ENCODE measurements around the gene GNG5.
"Not testable (repeated sequence)": the region's sequence is repeated elsewhere in the genome, so short reads cannot be mapped to it uniquely, and the experiment has no call there.

Gene GNG5

DNA sequence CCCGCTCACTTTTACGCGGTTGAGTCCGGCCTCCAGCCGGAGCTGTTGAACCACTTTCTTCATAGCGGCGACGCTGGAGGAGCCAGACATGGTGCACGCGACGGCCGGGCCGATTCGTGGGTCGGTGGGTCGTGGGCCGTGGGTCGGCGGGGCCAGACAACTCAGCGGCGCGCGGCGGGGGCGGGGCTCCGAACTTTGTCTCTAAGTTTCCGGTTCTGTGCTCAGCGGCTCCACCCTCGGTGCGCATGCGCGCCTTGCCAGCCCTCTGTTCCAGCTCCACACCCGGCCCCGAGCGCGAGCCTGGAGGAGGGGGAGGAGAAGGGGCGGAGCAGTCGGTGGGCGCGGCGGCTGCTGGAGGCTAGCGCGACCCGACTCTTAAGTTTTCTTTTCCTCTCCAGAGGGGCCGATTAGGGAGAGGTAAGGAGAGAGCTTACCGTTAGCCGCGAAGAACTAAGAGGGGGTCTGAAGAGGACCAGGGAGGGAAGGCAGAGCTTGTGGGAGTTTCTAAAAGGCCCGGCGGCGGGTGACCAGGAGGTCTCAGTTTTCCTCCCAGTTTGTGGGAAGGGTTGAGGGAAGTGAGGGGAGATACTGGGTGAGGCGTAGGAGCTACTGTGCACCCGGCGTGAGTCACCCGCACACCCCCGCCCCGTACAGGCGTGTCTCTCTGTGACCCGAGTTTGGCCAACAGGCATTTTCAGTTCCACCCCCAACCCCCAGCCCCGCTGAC is at the start of gene GNG5, which contains the start of gene SPATA1:
Gene GNG5 (minus strand): TSS at position 580 of the 727 bp plus-strand sequence. CDS start 490 bp downstream, at position 90.
Gene SPATA1 (plus strand): TSS at position 385 of the 727 bp plus-strand sequence. CDS start 9,974 bp downstream, outside the sequence.
- DNase-seq = peak; percentile 97

DNA sequence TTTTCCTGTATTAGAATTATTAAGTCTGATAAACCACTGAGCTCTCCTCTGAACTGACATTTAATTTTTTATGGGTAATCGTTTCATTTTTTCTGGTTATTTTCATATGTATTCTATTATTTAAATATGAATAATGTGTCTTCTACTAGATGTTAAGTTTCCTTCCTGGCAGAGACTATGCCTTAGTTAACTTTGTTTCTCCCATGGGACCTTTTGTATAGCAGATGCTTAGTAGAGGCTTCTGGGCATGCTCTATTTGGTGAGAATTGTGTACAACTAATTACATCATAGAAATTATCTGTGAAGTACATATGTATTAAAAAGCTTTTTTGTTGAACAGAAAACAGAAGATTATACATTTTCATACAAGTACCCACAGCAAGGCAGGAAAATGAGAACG is 44.4 kb upstream of the GNG5 start:
- no peak for DNase-seq

DNA sequence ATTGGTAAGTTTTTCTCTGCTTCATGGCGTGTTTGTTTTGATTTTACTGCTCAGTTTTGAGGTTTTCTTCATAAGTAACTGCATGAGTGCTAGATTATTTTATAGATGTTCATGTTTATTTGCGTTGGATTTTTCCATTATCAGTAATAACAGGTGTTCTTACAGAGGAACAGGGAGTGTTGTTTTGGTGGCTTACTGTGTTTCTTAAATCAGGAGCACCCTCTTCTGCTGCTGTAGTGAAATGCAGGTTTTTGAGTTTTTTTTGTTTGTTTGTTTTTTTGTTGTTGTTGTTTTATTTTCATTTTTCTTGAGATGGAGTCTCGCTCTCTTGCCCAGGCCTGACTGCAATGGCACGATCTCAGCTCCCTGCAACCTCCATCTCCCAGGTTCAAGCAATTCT is 35.3 kb upstream of the GNG5 start:
- no peak for DNase-seq

DNA sequence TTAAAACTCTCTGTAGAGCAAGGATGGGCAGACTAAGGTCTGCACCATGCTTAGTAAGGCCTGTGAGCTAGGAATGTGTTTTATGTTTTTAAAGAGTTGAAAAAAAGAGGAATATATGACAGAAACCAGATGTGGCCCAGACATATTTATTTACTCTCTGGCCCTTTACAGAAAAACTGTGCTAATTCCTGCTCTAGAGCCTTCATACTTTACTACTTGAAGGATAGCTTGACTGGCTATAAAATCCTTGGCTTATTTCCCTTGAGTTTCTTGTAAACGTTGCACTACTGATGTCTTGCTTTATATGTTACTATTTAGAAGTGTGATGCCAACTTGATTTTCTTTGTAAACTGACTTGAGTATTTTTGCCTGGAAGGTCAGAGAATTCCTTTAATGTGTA is 34.4 kb upstream of the GNG5 start:
- no peak for DNase-seq

DNA sequence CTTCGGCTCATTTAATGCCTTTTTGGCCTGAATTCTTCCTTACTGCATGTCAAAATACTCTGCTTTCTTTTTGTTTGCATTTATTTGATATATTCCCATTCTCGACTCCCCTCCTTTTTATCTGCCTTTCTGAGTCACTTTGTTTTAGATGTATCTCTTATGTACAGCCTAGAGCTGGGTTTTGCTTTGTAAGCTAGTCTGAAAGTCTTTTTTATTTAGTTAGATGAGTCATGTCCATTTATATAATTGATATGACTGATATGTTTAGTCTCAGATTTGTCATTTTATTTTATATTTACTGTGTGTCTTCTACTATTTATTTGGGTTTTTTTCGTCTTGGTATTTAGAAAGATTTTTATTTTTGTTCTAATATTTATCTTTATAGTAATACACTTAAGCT is 33.6 kb upstream of the GNG5 start:
- DNase-seq = no peak

DNA sequence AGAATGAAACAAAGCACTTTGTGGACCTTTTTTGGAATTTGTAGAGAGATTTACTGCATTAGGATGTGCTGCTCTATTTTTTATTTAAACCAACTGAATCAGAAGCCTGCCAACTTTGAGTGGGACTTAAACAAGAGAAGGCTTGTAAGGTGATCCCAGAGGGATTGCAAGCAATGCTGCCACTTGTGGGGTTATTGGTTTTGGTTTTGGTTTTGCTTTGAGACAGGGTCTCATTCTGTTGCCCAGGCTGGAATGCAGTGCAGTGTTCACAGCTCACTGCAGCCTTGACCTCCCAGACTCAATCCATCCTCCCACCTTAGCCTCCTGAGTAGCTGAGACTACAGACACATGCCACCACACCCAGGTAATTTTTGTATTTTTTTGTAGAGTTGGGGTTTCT is 32.2 kb upstream of the GNG5 start:
- no peak for DNase-seq

DNA sequence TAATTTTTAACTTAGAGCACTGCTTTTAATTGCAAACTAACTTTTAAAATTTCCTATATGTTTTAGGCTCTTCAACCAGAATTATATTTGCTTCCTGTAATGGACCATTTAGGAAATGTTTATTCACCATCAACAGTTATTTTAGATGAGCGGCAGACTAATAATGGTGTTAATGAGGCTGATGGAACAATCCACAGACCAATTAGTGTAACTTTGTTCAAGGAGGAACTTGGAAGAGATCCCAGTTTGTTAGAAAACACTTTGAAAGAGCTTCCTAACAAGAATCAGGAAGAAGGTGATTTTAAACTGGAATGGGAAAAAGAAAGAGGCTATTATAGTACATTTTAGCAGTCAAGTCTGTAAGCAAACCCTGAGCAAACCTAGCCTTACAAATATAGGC is 19.4 kb upstream of the GNG5 start:
- DNase-seq = no peak

DNA sequence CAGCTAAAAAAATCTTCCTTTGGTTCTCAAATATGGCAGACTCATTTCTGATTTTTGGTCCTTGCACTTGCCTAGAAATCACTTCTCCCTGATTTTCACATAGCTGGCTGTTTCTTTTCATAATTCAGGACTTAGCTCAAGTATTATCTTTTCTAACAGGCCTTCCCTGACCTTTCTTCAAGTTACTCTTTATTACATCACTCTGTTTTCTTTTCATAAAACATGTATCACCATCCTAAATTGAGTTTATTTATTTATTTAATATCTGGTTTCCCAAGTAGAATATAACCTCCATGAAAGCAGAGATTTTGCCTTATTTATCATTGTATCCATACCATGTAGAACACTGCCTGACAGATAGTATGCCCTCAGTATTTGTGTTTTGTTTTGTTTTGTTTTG is 18.2 kb upstream of the GNG5 start:
- DNase-seq = no peak

DNA sequence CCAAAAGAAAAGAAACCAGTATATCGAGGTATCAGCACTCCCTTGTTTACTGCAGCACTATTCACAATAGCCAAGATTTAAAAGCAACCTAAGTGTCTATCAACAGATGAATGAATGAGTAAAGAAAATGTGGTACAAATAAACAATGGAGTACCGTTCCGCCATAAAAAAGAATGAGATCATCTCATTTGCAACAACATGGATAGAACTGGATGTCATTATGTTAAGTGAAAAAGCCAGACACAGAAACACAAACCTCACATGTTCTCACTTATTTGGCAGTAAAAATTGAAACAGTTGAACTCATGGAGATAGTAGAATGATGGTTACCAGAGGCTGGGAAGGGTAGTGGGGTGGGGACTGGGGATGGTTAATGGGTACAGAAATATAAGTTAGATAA is 4.3 kb upstream of the GNG5 start:
- DNase-seq = no peak

DNA sequence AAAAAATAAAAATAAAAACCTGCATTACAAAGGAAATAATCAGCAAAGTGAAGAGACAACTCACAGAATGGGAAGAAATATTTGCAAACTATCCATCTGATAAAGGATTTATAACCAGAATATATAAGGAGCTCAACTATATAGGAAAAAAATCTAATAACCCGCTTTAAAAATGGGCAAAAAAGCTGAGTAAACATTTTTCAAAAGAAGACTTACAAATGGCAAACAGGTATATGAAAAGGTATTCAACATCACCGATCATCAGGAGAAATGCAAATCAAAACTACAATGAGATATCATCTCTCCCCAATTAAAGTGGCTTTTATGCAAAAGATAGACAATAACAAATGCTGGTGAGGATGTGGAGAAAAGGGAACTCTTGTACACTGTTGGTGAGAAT is 3.8 kb upstream of the GNG5 start:
- DNase-seq = no peak

DNA sequence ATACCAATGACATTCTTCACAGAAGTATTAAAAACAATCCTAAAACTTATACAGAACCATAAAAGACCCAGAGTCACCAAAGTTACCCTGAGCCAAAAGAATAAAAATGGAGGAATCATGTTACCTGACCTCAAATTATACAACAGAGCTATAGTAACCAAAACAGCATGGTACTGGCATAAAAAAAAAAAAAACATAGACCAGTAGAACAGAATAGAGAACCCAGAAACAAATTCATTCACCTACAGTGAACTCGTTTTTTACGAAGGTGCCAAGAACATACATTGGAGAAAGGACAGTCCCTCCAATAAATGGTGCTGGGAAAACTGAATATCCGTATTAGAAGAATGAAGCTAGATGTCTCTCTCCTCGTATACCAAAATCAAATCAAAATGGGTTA is 2.6 kb upstream of the GNG5 start:
- no peak for DNase-seq

DNA sequence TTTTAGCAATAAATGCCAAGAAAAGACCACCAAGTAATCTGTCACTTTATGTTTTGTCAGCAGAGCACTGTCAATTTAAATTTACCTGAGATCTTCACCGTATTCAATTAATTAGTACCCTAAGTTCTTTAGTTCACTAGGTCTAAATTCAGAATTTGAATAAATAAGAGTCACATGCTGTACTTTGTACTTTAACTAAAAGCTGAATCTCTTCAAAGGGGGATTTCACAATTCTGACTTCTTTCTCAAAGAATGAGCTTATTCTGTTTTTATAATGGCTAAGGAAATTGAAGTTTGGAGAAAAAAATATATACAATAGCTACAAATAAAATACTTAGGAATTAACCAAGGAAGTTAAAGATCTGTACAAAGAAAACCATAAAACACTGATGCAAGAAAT is 2.1 kb upstream of the GNG5 start:
- no peak for DNase-seq

DNA sequence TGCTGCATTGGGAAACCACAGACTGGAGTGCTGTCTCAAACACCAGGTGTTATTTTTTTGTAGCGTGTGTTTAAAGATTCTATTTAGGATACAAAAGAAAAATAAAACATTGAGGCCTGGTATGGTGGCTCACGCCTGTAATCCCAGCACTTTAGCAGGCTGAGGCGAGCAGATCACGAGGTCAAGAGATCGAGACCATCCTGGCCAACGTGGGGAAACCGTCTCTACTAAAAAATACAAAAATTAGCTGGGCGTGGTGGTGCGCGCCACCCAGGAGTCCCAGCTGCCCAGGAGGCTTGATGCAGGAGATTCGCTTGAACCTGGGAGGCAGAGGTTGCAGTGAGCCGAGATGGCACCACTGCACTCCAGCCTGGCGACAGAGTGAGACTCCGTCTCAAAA is 1.5 kb upstream of the GNG5 start:
- not testable (repeated sequence) for DNase-seq

DNA sequence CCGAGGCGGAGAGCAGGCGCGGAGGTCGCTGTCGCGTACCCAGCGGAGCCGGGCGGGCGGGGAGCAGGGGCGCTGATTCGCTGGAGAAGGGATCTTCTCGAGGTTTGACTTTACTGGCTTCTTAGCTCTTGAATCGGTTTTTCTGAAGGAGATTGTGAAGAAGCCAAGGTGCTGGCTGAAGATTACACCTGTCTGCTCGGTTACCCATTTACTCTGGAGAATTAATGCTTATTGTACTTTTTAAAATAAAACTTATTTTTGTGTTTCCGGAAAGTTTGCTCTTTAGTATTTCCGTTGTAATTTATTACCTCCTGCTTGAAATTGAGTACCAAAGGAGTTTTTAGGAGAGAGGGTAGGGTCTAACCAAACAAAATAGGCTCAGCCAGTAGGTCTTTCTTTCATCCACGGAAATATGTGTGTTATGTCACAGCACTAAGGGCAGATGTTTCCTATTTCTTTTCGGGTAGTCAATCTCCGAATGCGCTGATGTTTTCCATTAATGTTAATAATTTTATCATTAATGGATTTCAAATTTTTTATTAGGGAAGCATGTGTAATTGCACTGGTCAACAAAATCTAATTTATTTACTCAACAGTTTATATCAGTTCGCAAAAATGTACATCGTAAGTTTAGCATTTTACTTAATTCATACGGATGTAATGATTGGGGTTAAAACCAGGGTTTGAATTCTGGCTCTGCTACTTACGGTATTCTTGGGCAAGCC is 510 bp upstream of the GNG5 start:
- no peak for DNase-seq

DNA sequence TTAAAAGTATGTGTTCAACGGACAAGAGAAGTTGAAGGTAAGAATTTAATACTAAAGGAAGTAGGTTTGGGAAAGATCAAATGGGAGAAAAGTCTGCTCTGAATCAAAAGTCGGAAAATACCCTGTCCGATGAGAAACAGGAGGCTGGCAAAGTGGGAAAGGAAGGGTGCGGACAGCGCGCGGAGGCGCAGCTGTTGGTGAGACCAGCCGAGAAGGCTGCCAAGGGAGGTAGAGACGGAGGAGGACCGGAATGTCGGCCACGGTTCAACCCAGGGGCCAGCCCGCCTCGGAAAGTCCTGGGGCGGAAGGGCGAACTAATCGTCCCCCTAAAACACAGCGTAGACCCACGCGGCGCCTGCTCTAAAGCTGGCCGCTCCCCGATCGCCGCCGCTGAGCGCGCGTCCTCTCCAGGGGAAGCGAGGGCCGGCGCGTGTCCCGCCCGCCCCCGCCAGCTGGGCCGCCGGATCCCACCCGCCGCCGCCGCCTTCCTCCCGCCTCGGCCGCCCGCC is 834 bp downstream of the GNG5 start:
- DNase-seq = no peak

DNA sequence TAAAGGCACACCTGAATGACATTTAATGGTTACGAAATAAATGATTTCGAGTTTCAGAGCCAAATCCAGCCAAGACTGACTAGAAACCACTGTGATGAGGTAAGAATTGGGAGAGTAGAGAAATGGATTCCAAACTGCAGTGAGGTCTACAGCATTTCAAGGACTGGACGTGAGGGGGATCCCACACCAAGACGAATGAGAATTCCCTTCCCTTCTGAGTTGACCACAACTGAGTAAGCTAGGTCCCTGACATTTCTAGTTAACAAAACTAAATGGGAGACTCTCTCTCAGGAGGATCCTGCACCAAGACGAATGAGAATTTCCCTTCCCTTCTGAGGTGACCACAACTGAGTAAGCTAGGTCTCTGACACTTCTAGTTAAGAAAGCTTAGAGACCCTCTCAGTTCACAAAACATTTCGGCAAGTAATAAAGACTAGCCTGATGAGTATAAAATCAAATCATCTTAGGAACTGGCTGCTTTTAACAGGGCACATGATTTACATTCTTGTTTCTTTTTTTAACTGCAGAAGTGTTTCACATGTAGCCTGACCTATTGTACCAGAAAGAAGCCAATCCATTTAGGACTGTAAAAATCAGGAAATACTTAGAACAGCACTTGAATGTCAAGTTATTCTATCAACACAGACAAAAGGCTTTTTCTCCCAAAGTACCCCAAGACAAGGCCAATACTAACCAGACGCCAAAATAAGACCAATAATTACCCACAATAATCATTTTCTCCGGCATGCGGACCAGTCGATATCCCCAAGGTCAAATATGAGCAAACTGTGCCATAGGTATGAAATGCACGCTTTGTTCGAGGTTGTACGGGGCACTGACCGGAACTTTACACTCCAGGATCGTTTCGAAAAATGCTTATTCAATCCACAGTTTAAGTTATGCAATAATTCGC is 1.5 kb downstream of the GNG5 start:
- DNase-seq = no peak

DNA sequence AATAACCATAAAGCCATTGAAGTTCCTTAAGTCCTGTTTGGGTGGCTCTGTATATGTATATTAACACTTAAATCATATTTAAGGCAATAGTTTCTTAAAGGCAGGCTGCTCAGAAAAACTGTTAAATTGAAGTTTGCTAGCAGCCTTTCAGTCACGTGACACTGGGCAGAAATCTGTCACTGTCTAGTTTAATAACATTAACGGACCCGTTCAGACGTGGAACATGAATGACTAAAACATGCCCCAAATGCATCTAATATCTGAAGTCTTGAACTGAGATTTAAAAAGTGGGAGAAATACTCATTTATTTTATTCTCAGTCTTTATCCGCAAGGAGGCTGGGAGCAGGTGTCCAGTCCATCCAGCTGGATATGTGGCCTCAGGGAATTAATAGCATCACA is 3.5 kb downstream of the GNG5 start:
- DNase-seq = no peak

DNA sequence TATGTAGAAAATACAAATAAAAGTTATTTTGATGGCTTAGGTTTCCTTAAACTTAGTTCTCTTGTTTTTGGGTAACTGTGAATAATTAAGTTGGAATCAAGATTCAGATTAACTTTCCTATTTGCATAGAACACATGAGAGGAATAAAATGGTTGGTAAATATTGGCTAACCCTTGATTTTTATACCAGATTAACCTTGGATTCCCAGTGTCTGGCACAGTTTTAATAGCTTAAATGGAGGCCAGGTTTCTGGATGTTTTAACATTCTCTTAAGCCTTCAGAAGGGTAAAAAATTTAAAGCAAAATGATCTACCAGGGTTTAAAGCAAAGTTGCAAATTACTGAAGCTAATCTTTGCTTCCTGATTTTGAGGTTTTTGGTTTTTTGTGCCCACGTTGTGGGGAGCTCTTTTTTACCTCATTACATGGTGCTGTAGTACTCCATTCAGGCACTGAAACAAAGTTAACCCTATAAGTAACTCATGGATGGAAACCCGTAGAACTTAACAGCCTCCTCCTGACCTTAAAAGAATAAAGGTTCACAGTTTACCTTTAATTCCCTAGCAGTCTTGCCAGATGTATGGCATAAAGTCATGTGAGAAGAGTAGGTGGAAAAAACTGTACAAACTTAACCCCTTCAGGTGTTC is 8.6 kb downstream of the GNG5 start:
- DNase-seq = no peak

DNA sequence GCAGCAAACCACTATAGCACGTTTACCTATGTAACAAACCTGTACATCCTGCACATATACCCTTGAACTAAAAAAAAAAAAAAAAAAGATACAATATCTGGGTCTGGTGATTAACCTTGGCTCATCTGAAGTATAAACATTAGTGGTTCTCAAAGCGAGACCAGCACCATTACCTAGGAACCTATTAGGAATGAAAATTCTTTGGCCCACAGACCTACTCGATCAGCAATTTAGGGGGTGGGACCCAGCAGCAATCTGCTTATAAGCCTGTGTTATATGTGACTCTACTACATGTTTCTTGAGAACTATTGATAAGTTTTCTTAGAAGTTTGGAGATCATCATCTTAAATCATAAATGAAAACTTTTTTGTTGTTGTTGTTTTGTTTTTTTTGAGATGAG is 9.9 kb downstream of the GNG5 start:
- DNase-seq = no peak

DNA sequence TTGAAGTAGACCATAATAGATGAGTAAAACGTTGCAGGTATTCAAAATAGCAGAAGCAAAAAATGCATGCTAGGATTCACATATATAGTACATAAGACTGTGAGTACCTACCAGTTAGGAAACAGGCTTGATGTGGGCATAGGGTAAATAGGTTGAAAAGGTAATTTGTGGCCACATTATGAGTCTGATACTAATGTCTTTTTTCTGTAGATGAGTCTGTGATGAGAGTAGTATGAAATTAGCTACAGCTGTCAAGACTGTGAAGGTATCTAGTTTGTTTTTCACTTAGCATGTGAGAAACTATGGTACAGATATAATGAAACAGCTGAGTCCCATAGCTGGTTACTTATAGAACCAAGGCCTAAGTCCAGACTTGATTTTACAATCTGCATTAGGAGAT is 12.6 kb downstream of the GNG5 start:
- DNase-seq = no peak

DNA sequence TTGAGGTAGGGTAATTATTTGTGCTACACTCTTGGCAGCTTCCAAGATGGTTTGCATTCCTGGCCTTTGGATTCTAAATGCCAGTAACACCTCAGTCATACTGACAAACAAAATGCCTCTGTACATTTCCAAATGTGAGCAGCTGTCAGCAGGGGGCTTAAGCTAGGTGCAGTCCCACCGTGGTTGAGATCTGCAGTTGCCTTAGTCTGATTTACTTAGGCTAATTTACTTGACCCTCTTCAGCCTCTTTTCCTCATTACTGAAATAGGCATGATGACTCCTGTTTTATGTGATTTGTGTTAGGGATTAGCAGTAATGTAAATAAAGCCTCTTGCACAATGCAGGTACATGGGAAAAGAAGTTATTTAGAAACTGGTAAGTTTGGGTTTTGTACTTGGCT is 13.7 kb downstream of the GNG5 start:
- no peak for DNase-seq

DNA sequence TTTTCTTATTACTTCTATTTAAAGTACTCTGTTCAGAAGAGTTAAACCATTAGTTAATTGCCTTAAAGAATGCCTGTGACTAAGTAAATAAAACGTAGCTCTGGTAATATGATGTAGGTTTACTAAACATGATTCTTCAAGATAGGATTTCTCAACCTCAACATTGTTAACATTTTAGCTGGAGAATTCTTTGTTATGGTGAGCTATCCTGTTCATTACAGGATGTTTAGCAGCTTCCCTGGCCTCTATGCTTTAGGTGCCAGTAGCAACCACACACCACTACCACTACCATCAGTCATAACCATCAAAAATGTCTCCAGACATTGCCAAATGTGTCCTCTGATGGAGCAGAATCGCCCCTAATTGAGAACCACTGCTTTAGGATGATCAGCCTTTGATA is 16.6 kb downstream of the GNG5 start:
- no peak for DNase-seq

DNA sequence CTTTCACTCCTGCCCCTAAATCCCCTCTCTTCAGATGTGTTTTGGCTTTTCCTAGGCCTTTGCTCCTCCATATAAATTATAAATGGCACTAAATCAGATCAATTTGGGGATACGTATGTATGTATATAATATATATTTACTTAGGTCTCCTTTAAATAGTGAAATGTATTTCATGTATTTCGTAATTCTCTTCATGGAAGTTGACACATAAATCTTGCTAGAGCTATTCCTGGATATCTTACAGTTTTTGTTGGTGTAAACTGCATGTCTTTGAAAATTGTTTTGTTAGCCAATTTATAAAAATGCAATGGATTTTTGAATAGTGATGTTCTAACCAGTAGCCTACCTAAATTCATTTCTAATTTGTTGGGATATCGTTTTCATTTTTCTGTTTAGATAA is 18.3 kb downstream of the GNG5 start:
- DNase-seq = no peak
